ENCODE measurements around the gene GUCA1A.

GUCA1A gene

GRCh38 chr6:42200035-42200434 is 26.9 kb downstream of the GUCA1A start:
- peak; percentile 65 for ATAC-seq
- TF ChIP-seq ZFP3 (CRISPR knock-in tag; IDR thresholded peaks at IDR 0.05) = 0 out of 2 replicates have a peak, but pooled peaks have one; percentile 29
- peak; percentile 89 for TF ChIP-seq CSDC2 (CRISPR knock-in tag; IDR thresholded peaks at IDR 0.05)
- TF ChIP-seq ISL1 (CRISPR knock-in tag; IDR thresholded peaks at IDR 0.05) = peak; percentile 75
- peak; percentile 87 for TF ChIP-seq CREB5 (CRISPR knock-in tag; IDR thresholded peaks at IDR 0.05; ENCODE audit: low read depth)
- no peak for TF ChIP-seq PATZ1 (CRISPR knock-in tag; IDR thresholded peaks at IDR 0.05; ENCODE audit: borderline replicate concordance)
- TF ChIP-seq ZNF70 (CRISPR knock-in tag; IDR thresholded peaks at IDR 0.05) = no peak
- 0 out of 2 replicates have a peak, but pooled peaks have one; percentile 24 for TF ChIP-seq SNAI2 (CRISPR knock-in tag; IDR thresholded peaks at IDR 0.05)

GRCh38 chr6:42201382-42201781 is 28.2 kb downstream of the GUCA1A start:
- no peak for ATAC-seq
- TF ChIP-seq ISL1 (CRISPR knock-in tag; IDR thresholded peaks at IDR 0.05) (peak; percentile 87), ZC3H10 (CRISPR knock-in tag; IDR thresholded peaks at IDR 0.05) (no peak), PPARA (CRISPR knock-in tag; IDR thresholded peaks at IDR 0.05; ENCODE audit: borderline replicate concordance) (no peak), TCF4 (CRISPR knock-in tag; IDR thresholded peaks at IDR 0.05; ENCODE audit: borderline replicate concordance) (peak; percentile 37; the same call in 1 of the 2 replicates), ZNF70 (CRISPR knock-in tag; IDR thresholded peaks at IDR 0.05) (no peak), ZNF565 (CRISPR knock-in tag; conservative IDR thresholded peaks at IDR 0.05; ENCODE audit: low read depth) (no peak), ZNF8 (CRISPR knock-in tag; IDR thresholded peaks at IDR 0.05) (no peak), TSHZ2 (CRISPR knock-in tag; IDR thresholded peaks at IDR 0.05) (0 out of 2 replicates have a peak, but pooled peaks have one; percentile 63), BACH2 (CRISPR knock-in tag; IDR thresholded peaks at IDR 0.05; ENCODE audit: borderline replicate concordance) (no peak), PATZ1 (CRISPR knock-in tag; IDR thresholded peaks at IDR 0.05; ENCODE audit: borderline replicate concordance) (no peak), ZFP3 (CRISPR knock-in tag; IDR thresholded peaks at IDR 0.05) (0 out of 2 replicates have a peak, but pooled peaks have one; percentile 28), ESRRG (CRISPR knock-in tag; IDR thresholded peaks at IDR 0.05) (0 out of 2 replicates have a peak, but pooled peaks have one; percentile 38), CREB5 (CRISPR knock-in tag; IDR thresholded peaks at IDR 0.05; ENCODE audit: low read depth) (no peak), CSDC2 (CRISPR knock-in tag; IDR thresholded peaks at IDR 0.05) (0 out of 2 replicates have a peak, but pooled peaks have one; percentile 54), GLIS3 (CRISPR knock-in tag; IDR thresholded peaks at IDR 0.05) (peak; percentile 66; the same call in 1 of the 2 replicates), POU6F1 (CRISPR knock-in tag; IDR thresholded peaks at IDR 0.05; ENCODE audit: borderline replicate concordance, low read depth) (no peak), ARNTL (CRISPR knock-in tag; IDR thresholded peaks at IDR 0.05; ENCODE audit: borderline replicate concordance, low read depth) (no peak), SNAI2 (CRISPR knock-in tag; IDR thresholded peaks at IDR 0.05) (0 out of 2 replicates have a peak, but pooled peaks have one; percentile 51), CSRNP3 (CRISPR knock-in tag; IDR thresholded peaks at IDR 0.05) (no peak)

Measured in SK-N-SH treated with all-trans-retinoic acid at 6 μM for 48 hours (cell line).